ENCODE data around the gene ENO2.

ENO2 gene

GRCh38 chr12:6962285-6963015 is 48.1 kb downstream of the ENO2 start:
- DNase-seq, result no peak

GRCh38 chr12:6963016-6963731 is 48.8 kb downstream of the ENO2 start:
- no peak for DNase-seq

GRCh38 chr12:6963791-6964413 is 49.5 kb downstream of the ENO2 start:
- no peak for DNase-seq

GRCh38 chr12:6964605-6965025 is 50.2 kb downstream of the ENO2 start:
- no peak for DNase-seq

GRCh38 chr12:6965026-6965661 is 50.8 kb downstream of the ENO2 start:
- DNase-seq, result peak; percentile 78

GRCh38 chr12:6965714-6966113 is 51.3 kb downstream of the ENO2 start:
- DNase-seq, result no peak

- no peak for DNase-seq
Measured at GRCh38 chr12:6966351-6966750, 52.0 kb downstream of the ENO2 start.

- DNase-seq, result no peak
Measured at GRCh38 chr12:6967651-6968100, 53.3 kb downstream of the ENO2 start.

GRCh38 chr12:6968426-6968825 is 54.0 kb downstream of the ENO2 start:
- no peak for DNase-seq

GRCh38 chr12:6970096-6970527 is 55.7 kb downstream of the ENO2 start:
- DNase-seq, result no peak
